ENCODE measurements around the gene RIPK3. TPM values are rescaled to one million over a fixed set of nuclear protein-coding genes. Genes with fewer than 3 reads are reported as not detected.
A peak's percentile ranks its signal among the peaks of the same experiment; 100 is the strongest.
"Not testable (repeated sequence)": the region's sequence is repeated elsewhere in the genome, so short reads cannot be mapped to it uniquely, and the experiment has no call there.

The RIPK3 gene
- total RNA-seq, 2 experiments from 2014 or later: 5.4 to 6.3 TPM

GRCh38 chr14:24376448-24377070, 36.8 kb upstream of the RIPK3 start:
- Mint-ChIP-seq H3K9me3 (no peaks in the 10 kb centered on the region), H3K27ac (no peak overlapping the region), H3K4me1 (peaks cover 2% of the 10 kb centered on the region), H3K27me3 (peaks cover 4% of the 10 kb centered on the region), H3K36me3 (no peaks in the 10 kb centered on the region), H3K4me3 (no peak overlapping the region)
- no peak for DNase-seq

GRCh38 chr14:24372701-24373416, 33.1 kb upstream of the RIPK3 start:
- Mint-ChIP-seq H3K4me3 (no peak overlapping the region), H3K36me3 (no peaks in the 10 kb centered on the region), H3K9me3 (no peaks in the 10 kb centered on the region), H3K4me1 (peaks cover 4% of the 10 kb centered on the region), H3K27ac (no peak overlapping the region), H3K27me3 (peaks cover 16% of the 10 kb centered on the region)
- DNase-seq: no peak

- Mint-ChIP-seq H3K4me1 (peaks cover 15% of the 10 kb centered on the region), H3K27me3 (peaks cover 29% of the 10 kb centered on the region)
- H3K27ac Mint-ChIP-seq, H3K9me3 Mint-ChIP-seq, DNase-seq, H3K36me3 Mint-ChIP-seq, H3K4me3 Mint-ChIP-seq: not testable (repeated sequence)
These were observed 31.8 kb upstream of the RIPK3 start for GRCh38 chr14:24371605-24372004.

GRCh38 chr14:24370748-24371147, 31.0 kb upstream of the RIPK3 start:
- Mint-ChIP-seq H3K36me3 (no peaks in the 10 kb centered on the region), H3K27me3 (peaks cover 34% of the 10 kb centered on the region), H3K4me1 (peaks cover 18% of the 10 kb centered on the region), H3K27ac (no peak overlapping the region), H3K4me3 (no peak overlapping the region), H3K9me3 (no peaks in the 10 kb centered on the region)
- no peak for DNase-seq

GRCh38 chr14:24369907-24370687, 30.3 kb upstream of the RIPK3 start:
- Mint-ChIP-seq H3K9me3 (no peaks in the 10 kb centered on the region), H3K4me1 (peaks cover 25% of the 10 kb centered on the region), H3K4me3 (no peak overlapping the region), H3K27ac (no peak overlapping the region), H3K36me3 (no peaks in the 10 kb centered on the region), H3K27me3 (peaks cover 37% of the 10 kb centered on the region)
- DNase-seq: no peak

GRCh38 chr14:24369463-24369862, 29.7 kb upstream of the RIPK3 start:
- Mint-ChIP-seq H3K4me3 (no peak overlapping the region), H3K27ac (no peak overlapping the region), H3K36me3 (no peaks in the 10 kb centered on the region), H3K27me3 (peaks cover 40% of the 10 kb centered on the region), H3K4me1 (peaks cover 27% of the 10 kb centered on the region), H3K9me3 (no peaks in the 10 kb centered on the region)
- DNase-seq: no peak

GRCh38 chr14:24368562-24369252, 28.9 kb upstream of the RIPK3 start:
- H3K36me3 Mint-ChIP-seq: no peaks in the 10 kb centered on the region
- peak overlapping the region; percentile 53 for H3K4me3 Mint-ChIP-seq
- H3K4me1 Mint-ChIP-seq: peaks cover 27% of the 10 kb centered on the region
- no peaks in the 10 kb centered on the region for H3K9me3 Mint-ChIP-seq
- no peak overlapping the region for H3K27ac Mint-ChIP-seq
- peaks cover 41% of the 10 kb centered on the region for H3K27me3 Mint-ChIP-seq
- DNase-seq: peak; percentile 56

- Mint-ChIP-seq H3K9me3 (no peaks in the 10 kb centered on the region), H3K27me3 (peaks cover 46% of the 10 kb centered on the region), H3K4me1 (peaks cover 27% of the 10 kb centered on the region), H3K36me3 (no peaks in the 10 kb centered on the region), H3K27ac (no peak overlapping the region), H3K4me3 (peak overlapping the region; percentile 53)
- DNase-seq: no peak
These were observed 28.4 kb upstream of the RIPK3 start for GRCh38 chr14:24368212-24368561.

- Mint-ChIP-seq H3K36me3 (no peaks in the 10 kb centered on the region), H3K27me3 (peaks cover 50% of the 10 kb centered on the region), H3K4me3 (peak within 1 kb of the TSS; percentile 53), H3K4me1 (peaks cover 27% of the 10 kb centered on the region), H3K9me3 (no peaks in the 10 kb centered on the region), H3K27ac (no peak within 1 kb of the TSS)
- DNase-seq: no peak
These were observed 27.9 kb upstream of the RIPK3 start, which contains the start of gene NFATC4 for GRCh38 chr14:24367514-24368211. TSS of gene NFATC4 (plus strand) at chr14:24368184. CDS start at chr14:24368341, 157 bp downstream.

- H3K36me3 Mint-ChIP-seq: no peaks in the 10 kb centered on the region
- H3K27me3 Mint-ChIP-seq: peaks cover 54% of the 10 kb centered on the region
- no peaks in the 10 kb centered on the region for H3K9me3 Mint-ChIP-seq
- DNase-seq: peak; percentile 43
- no peak overlapping the region for H3K27ac Mint-ChIP-seq
- peaks cover 27% of the 10 kb centered on the region for H3K4me1 Mint-ChIP-seq
- peak overlapping the region; percentile 52 for H3K4me3 Mint-ChIP-seq
These were observed 27.1 kb upstream of the RIPK3 start for GRCh38 chr14:24366721-24367513.

- Mint-ChIP-seq H3K27ac (no peak overlapping the region), H3K27me3 (peaks cover 59% of the 10 kb centered on the region)
These were observed 26.6 kb upstream of the RIPK3 start for GRCh38 chr14:24366413-24366720.

GRCh38 chr14:24365600-24366412, 26.0 kb upstream of the RIPK3 start:
- H3K9me3 Mint-ChIP-seq: no peaks in the 10 kb centered on the region
- H3K4me3 Mint-ChIP-seq: peak overlapping the region; percentile 67
- H3K27me3 Mint-ChIP-seq: peaks cover 61% of the 10 kb centered on the region
- H3K4me1 Mint-ChIP-seq: peaks cover 27% of the 10 kb centered on the region
- H3K36me3 Mint-ChIP-seq: no peaks in the 10 kb centered on the region
- H3K27ac Mint-ChIP-seq: peak overlapping the region; percentile 0
- DNase-seq: peak; percentile 78

More at GRCh38 chr14:24366413-24366720, 26.6 kb upstream of the RIPK3 start:
- no peaks in the 10 kb centered on the region for H3K9me3 Mint-ChIP-seq
- H3K4me1 Mint-ChIP-seq: peaks cover 27% of the 10 kb centered on the region
- peak overlapping the region; percentile 25 for H3K4me3 Mint-ChIP-seq
- DNase-seq: no peak
- H3K36me3 Mint-ChIP-seq: no peaks in the 10 kb centered on the region

GRCh38 chr14:24364841-24365240, 25.1 kb upstream of the RIPK3 start:
- Mint-ChIP-seq H3K36me3 (no peaks in the 10 kb centered on the region), H3K4me1 (peaks cover 27% of the 10 kb centered on the region), H3K27ac (no peak overlapping the region), H3K27me3 (peaks cover 61% of the 10 kb centered on the region), H3K9me3 (no peaks in the 10 kb centered on the region), H3K4me3 (no peak overlapping the region)
- no peak for DNase-seq
